Neutrophil (primary cell): ENCODE results near the gene GALNT17.

Source experiments
- H3K27ac ChIP-seq: fragments of 200-600 bp; sonication (generic); 2 replicates; pipeline ENCODE4 v1.5.1; 2016; ENCODE audit warnings: mild to moderate bottlenecking, moderate library complexity
- H3K27me3 ChIP-seq: fragments of 200-600 bp; sonication (generic); 2 replicates; pipeline ENCODE4 v1.6.0; 2016; ENCODE audit warnings: mild to moderate bottlenecking
- H3K36me3 ChIP-seq: fragments of 200-600 bp; sonication (generic); 2 replicates; pipeline ENCODE4 v1.5.1; 2017
- H3K4me1 ChIP-seq, 2 experiments: fragments of 200-600 bp in 1 of 2; sonication (generic) in 1 of 2; 1 replicate in 1 of 2; 2 replicates in 1 of 2; pipeline versions ENCODE4 v1.5.1 to v1.6.1; 2013 to 2016; ENCODE audit warnings: low read depth in 1 of 2, low read length in 1 of 2, mild to moderate bottlenecking in 1 of 2, moderate library complexity in 1 of 2; ENCODE audit not compliant: control insufficient read depth in 1 of 2, insufficient read depth in 1 of 2
- H3K4me3 ChIP-seq, 2 experiments: fragments of 200-600 bp in 1 of 2; sonication (generic) in 1 of 2; 1 replicate in 1 of 2; 2 replicates in 1 of 2; pipeline ENCODE4 v1.5.1; 2013 to 2016; ENCODE audit warnings: low read depth in 1 of 2, low read length in 1 of 2, mild to moderate bottlenecking in 1 of 2, moderate library complexity in 1 of 2
- H3K9me3 ChIP-seq: fragments of 200-600 bp; sonication (generic); 2 replicates; pipeline ENCODE4 v1.5.1; 2016
- TF ChIP-seq, protein P1 (sequence below): fragments of 200-600 bp; sonication (generic); IDR thresholded peaks from 2 replicates; pipeline ENCODE4 v1.5.1; 2016; ENCODE audit warnings: antibody characterized with exemption

The GALNT17 gene

DNA sequence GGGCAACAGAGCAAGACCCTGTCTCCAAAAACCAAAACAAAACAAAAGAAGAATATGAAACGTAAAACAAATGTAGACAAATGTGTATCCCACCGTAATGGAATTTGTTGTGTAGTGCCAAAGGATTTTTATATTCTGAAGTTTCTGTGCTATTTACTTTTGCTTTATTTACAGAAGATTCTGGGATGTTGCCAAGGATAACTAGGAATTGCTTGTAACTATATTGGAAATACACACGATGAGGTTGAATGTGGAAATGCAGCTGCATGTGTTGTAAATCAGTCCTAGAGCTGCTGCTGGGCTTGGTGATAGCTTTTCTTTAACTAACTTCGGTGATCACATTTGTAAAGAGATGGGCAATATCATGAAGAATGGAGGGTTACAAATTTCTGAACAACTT, 39.5 kb downstream of the GALNT17 start:
- Histone ChIP-seq H3K27ac (no peak overlapping the region), H3K9me3 (no peaks in the 10 kb centered on the region), H3K4me1 (no peaks in the 10 kb centered on the region), H3K27me3 (no peaks in the 10 kb centered on the region), H3K36me3 (no peaks in the 10 kb centered on the region), H3K4me3 (no peak overlapping the region)
- TF ChIP-seq, protein P1, sequence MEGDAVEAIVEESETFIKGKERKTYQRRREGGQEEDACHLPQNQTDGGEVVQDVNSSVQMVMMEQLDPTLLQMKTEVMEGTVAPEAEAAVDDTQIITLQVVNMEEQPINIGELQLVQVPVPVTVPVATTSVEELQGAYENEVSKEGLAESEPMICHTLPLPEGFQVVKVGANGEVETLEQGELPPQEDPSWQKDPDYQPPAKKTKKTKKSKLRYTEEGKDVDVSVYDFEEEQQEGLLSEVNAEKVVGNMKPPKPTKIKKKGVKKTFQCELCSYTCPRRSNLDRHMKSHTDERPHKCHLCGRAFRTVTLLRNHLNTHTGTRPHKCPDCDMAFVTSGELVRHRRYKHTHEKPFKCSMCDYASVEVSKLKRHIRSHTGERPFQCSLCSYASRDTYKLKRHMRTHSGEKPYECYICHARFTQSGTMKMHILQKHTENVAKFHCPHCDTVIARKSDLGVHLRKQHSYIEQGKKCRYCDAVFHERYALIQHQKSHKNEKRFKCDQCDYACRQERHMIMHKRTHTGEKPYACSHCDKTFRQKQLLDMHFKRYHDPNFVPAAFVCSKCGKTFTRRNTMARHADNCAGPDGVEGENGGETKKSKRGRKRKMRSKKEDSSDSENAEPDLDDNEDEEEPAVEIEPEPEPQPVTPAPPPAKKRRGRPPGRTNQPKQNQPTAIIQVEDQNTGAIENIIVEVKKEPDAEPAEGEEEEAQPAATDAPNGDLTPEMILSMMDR: no peak

DNA sequence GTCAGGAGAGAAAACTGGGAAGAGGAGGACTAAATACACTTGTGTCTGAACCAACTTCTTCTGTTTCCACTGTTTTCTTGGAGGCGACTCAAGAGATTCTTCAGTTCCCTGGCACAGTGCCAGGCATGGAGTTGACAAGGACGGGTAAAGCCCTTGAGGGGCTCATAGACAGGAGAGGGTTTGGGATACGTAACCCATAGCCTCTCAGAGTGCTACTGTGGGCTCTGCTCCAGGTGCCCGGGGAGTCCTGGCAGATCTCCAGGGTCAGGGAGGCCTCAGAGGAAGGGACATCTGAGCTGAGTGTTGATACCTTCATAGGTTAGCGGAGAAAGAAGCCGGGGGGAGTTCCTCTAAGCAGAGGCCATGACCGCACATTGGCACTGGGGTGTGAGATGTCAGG, 42.0 kb downstream of the GALNT17 start:
- H3K4me1 ChIP-seq: no peaks in the 10 kb centered on the region
- H3K36me3 ChIP-seq: no peaks in the 10 kb centered on the region
- no peaks in the 10 kb centered on the region for H3K27me3 ChIP-seq
- no peaks in the 10 kb centered on the region for H3K9me3 ChIP-seq
- TF ChIP-seq, protein P1: no peak
- no peak overlapping the region for H3K27ac ChIP-seq
- H3K4me3 ChIP-seq: no peak overlapping the region

DNA sequence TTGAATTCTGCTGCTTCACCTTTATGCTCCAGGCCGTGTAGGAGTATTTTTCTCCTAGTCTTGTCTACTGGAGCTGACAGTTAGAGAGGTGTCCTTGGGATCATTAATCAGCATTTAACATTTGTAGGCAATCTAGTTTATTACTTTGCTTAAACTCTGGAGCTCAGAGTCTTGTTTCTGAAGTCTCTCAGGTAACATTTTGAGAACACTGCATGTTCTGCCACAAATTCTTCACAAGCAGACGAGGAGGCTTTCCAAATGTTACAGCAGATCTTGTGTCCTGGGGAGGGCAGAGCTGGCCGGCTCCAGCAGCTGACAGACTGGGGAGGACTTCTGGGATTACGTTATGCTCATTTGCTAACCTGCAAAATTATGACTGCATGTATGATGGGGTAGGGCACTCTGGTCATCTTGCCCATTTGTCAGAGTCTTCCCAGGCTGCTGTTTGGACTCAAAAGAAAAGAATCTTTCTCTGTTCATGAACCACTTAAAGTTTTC, 50.5 kb downstream of the GALNT17 start:
- Histone ChIP-seq H3K4me1 (no peaks in the 10 kb centered on the region), H3K27ac (no peak overlapping the region), H3K27me3 (no peaks in the 10 kb centered on the region), H3K36me3 (no peaks in the 10 kb centered on the region), H3K4me3 (no peak overlapping the region), H3K9me3 (no peaks in the 10 kb centered on the region)
- TF ChIP-seq, protein P1: no peak

DNA sequence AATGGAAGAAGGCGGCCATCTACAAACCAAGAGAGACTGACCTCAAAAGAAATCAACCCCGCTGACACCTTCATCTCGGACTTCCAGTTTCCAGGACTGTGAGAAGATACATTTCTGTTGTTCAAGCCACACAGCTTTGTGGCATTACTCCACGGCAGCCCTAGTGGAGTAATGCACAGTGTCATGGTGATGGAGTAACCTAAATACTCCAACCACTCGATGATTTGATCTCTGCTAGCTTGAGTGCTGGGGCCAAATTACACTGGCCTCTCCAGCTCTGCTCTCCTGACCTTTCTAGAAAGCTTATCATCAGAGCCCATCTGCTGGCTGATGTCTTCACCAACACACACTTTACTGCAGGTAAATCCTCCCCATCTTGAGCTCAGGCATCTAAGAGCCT, 52.2 kb downstream of the GALNT17 start:
- no peaks in the 10 kb centered on the region for H3K27me3 ChIP-seq
- TF ChIP-seq, protein P1: no peak
- no peak overlapping the region for H3K4me3 ChIP-seq
- H3K4me1 ChIP-seq: no peaks in the 10 kb centered on the region
- H3K36me3 ChIP-seq: no peaks in the 10 kb centered on the region
- no peaks in the 10 kb centered on the region for H3K9me3 ChIP-seq
- no peak overlapping the region for H3K27ac ChIP-seq

DNA sequence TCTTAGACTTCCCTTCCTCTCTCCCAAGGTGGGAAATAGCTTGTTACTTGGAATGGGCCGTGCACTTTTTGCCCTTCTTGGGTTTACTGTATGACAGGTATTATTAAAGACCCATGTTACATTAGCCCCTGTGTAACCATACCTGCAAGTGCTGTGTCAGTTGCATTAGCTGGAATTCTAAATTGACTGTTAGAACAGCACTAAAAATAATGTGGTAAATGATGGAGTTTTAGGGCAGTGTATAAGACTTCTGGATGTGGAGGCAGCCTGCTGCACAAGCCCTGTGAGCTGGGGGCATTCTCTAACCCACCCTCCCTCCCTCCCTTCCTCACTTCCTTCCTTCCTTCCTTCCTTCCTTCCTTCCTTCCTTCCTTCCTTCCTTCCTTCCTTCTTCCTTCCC, 52.7 kb downstream of the GALNT17 start:
- Histone ChIP-seq H3K9me3 (no peaks in the 10 kb centered on the region), H3K27me3 (no peaks in the 10 kb centered on the region), H3K4me1 (no peaks in the 10 kb centered on the region), H3K27ac (no peak overlapping the region), H3K4me3 (no peak overlapping the region), H3K36me3 (no peaks in the 10 kb centered on the region)
- TF ChIP-seq, protein P1: no peak

DNA sequence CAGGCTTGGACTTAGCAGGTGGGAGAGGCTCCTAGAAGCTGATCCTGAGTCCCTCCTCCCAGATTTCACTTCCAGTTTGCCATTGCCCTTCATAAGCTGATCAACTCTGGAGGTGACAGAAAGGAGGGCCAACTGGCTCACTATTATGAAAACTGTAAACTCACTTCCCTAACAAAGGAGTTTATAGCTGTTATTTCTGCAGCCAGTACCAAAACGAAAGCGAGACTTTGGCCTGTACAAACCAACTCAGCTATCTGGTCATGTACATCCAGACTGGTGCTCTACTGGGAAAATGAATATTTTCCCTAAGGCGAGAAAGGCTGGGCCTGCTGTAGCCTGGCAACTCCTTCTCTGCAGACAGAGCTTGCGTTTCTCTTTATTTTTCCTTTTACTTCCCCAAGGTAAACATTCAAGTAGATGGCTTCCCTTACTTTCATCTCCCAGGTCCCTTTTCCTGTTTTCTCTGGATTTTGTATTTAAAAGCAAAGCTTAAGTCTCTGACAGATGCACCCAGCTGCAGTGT, 54.7 kb downstream of the GALNT17 start:
- H3K27ac ChIP-seq: no peak overlapping the region
- H3K4me3 ChIP-seq: no peak overlapping the region
- no peaks in the 10 kb centered on the region for H3K4me1 ChIP-seq
- no peaks in the 10 kb centered on the region for H3K9me3 ChIP-seq
- TF ChIP-seq, protein P1: no peak
- no peaks in the 10 kb centered on the region for H3K36me3 ChIP-seq
- H3K27me3 ChIP-seq: no peaks in the 10 kb centered on the region
